Astrocyte (in vitro differentiated cells and primary cell): Measurements from ENCODE around the gene SATB1. TPM values are rescaled to one million over a fixed set of nuclear protein-coding genes. Genes with fewer than 3 reads are reported as not detected.

Experiments
- DNase-seq: peaks from one replicate; pipeline ENCODE4 v3.0.0-alpha.2; 2010; ENCODE audit warnings: low read depth
- FAIRE-seq: peaks from 2 replicates; lab custom pipeline; 2011; peaks lifted over from hg19 to GRCh38; lab: Jason Lieb, UNC
- H2AFZ ChIP-seq: 2 replicates; pipeline ENCODE4 v1.6.0; 2012; ENCODE audit warnings: low read depth, low read length, inconsistent platforms
- H3K27ac ChIP-seq: 2 replicates; pipeline ENCODE4 v1.5.1; 2011; ENCODE audit warnings: low read depth, low read length, inconsistent platforms
- H3K27me3 ChIP-seq: 2 replicates; pipeline ENCODE4 v1.6.0; 2011; ENCODE audit warnings: low read length, inconsistent platforms; ENCODE audit not compliant: insufficient read depth
- H3K36me3 ChIP-seq: 2 replicates; pipeline ENCODE4 v1.5.1; 2011; ENCODE audit warnings: low read length, inconsistent platforms; ENCODE audit not compliant: insufficient read depth
- H3K4me1 ChIP-seq: 2 replicates; pipeline ENCODE4 v1.5.1; 2011; ENCODE audit warnings: low read length, inconsistent platforms; ENCODE audit not compliant: insufficient read depth
- H3K4me2 ChIP-seq: 2 replicates; pipeline ENCODE4 v1.6.0; 2012; ENCODE audit warnings: low read length, inconsistent platforms
- H3K4me3 ChIP-seq: 2 replicates; pipeline ENCODE4 v1.5.1; 2011; ENCODE audit warnings: low read depth, mild to moderate bottlenecking, low read length, inconsistent platforms; ENCODE audit not compliant: insufficient read depth
- H3K79me2 ChIP-seq: 2 replicates; pipeline ENCODE4 v1.6.0; 2012; ENCODE audit warnings: mild to moderate bottlenecking, low read length, inconsistent platforms; ENCODE audit not compliant: insufficient read depth
- H3K9ac ChIP-seq: 2 replicates; pipeline ENCODE4 v1.6.0; 2012; ENCODE audit warnings: mild to moderate bottlenecking, low read length, inconsistent platforms
- H3K9me3 ChIP-seq: 2 replicates; pipeline ENCODE4 v1.5.1; 2012; ENCODE audit warnings: low read depth, mild to moderate bottlenecking, low read length, inconsistent platforms; ENCODE audit not compliant: insufficient read depth
- H4K20me1 ChIP-seq: 2 replicates; pipeline ENCODE4 v1.6.0; 2012; ENCODE audit warnings: low read length, inconsistent platforms; ENCODE audit not compliant: insufficient read depth
- H3K27ac Mint-ChIP-seq: one replicate; pipeline ENCODE4 v1.8.0; 2021; ENCODE audit warnings: mild to moderate bottlenecking, mixed read lengths; ENCODE audit not compliant: unreplicated experiment
- H3K27me3 Mint-ChIP-seq: one replicate; pipeline ENCODE4 v1.8.0; 2021; ENCODE audit warnings: low read depth, mixed read lengths; ENCODE audit not compliant: unreplicated experiment
- H3K36me3 Mint-ChIP-seq: one replicate; pipeline ENCODE4 v1.8.0; 2021; ENCODE audit warnings: low read depth, mixed read lengths; ENCODE audit not compliant: unreplicated experiment
- H3K4me1 Mint-ChIP-seq: one replicate; pipeline ENCODE4 v1.8.0; 2021; ENCODE audit warnings: low read depth, mixed read lengths; ENCODE audit not compliant: unreplicated experiment
- H3K4me3 Mint-ChIP-seq: one replicate; pipeline ENCODE4 v1.8.0; 2021; ENCODE audit warnings: mild to moderate bottlenecking, moderate library complexity, mixed read lengths; ENCODE audit not compliant: unreplicated experiment
- H3K9me3 Mint-ChIP-seq: one replicate; pipeline ENCODE4 v1.8.0; 2021; ENCODE audit warnings: mild to moderate bottlenecking, mixed read lengths; ENCODE audit not compliant: unreplicated experiment
- EZH2 ChIP-seq: IDR thresholded peaks from 2 replicates; pipeline ENCODE4 v1.6.1; 2012; ENCODE audit warnings: mild to moderate bottlenecking, low read length, inconsistent platforms; ENCODE audit not compliant: insufficient read depth
- total RNA-seq: library from RNA; stranded (reverse); gene quantifications from 2 replicates; pipeline ENCODE4 v1.2.1, GENCODE V29; 2021
- TF ChIP-seq, protein P1 (sequence below): IDR thresholded peaks from 2 replicates; pipeline ENCODE4 v1.5.1; 2011; ENCODE audit warnings: low read depth, mild to moderate bottlenecking, inconsistent platforms, low read length, moderate library complexity; ENCODE audit not compliant: insufficient read depth

SATB1 gene
- total RNA-seq, 1 donor from 2014 or later = 18.0 TPM

DNA sequence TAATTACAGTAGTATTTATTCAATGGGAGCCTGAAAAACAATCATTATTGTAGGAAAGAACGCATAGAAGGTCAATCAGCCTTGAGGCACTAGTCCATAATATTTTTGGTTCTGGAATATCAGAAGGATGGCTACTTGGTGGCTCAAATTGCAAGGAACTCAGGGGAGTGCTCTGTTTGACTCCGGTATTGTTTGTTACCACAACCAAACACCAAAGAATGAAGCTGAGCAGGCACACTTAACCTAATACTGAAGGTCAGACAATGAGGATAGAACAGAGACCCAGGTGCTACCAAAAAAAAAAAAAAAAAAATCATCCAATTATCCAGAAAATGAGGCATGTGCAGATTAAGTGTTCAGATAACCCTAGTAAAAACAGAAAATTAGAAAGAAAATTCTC lies 11.1 kb upstream of the SATB1 start:
- no peaks in the 10 kb centered on the region for H3K27me3 Mint-ChIP-seq

GRCh38 chr3:18434711-18435110 lies 9.6 kb upstream of the SATB1 start:
- no peaks in the 10 kb centered on the region for H3K9me3 ChIP-seq
- Mint-ChIP-seq H3K36me3 (no peaks in the 10 kb centered on the region), H3K27ac (no peak overlapping the region), H3K27me3 (no peaks in the 10 kb centered on the region), H3K9me3 (no peaks in the 10 kb centered on the region), H3K4me3 (no peak overlapping the region), H3K4me1 (peaks cover 4% of the 10 kb centered on the region)
- no peaks in the 10 kb centered on the region for H4K20me1 ChIP-seq
- H3K36me3 ChIP-seq = no peaks in the 10 kb centered on the region
- no peak overlapping the region for H3K27ac ChIP-seq
- H3K4me2 ChIP-seq = no peak overlapping the region
- no peak overlapping the region for H3K4me3 ChIP-seq
- no peak overlapping the region for H2AFZ ChIP-seq
- no peak for TF ChIP-seq EZH2
- TF ChIP-seq, protein P1, sequence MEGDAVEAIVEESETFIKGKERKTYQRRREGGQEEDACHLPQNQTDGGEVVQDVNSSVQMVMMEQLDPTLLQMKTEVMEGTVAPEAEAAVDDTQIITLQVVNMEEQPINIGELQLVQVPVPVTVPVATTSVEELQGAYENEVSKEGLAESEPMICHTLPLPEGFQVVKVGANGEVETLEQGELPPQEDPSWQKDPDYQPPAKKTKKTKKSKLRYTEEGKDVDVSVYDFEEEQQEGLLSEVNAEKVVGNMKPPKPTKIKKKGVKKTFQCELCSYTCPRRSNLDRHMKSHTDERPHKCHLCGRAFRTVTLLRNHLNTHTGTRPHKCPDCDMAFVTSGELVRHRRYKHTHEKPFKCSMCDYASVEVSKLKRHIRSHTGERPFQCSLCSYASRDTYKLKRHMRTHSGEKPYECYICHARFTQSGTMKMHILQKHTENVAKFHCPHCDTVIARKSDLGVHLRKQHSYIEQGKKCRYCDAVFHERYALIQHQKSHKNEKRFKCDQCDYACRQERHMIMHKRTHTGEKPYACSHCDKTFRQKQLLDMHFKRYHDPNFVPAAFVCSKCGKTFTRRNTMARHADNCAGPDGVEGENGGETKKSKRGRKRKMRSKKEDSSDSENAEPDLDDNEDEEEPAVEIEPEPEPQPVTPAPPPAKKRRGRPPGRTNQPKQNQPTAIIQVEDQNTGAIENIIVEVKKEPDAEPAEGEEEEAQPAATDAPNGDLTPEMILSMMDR = no peak
- H3K27me3 ChIP-seq = no peaks in the 10 kb centered on the region
- no peak for FAIRE-seq
- H3K9ac ChIP-seq = no peak overlapping the region
- H3K79me2 ChIP-seq = no peaks in the 10 kb centered on the region
- DNase-seq = no peak
- H3K4me1 ChIP-seq = no peaks in the 10 kb centered on the region

More for the DNA sequence above, 11.1 kb upstream of the SATB1 start:
- Histone ChIP-seq H3K9me3 (no peaks in the 10 kb centered on the region), H3K79me2 (no peaks in the 10 kb centered on the region), H3K4me1 (peaks cover 5% of the 10 kb centered on the region), H4K20me1 (no peaks in the 10 kb centered on the region), H3K36me3 (no peaks in the 10 kb centered on the region), H3K4me3 (no peak overlapping the region), H3K9ac (no peak overlapping the region), H3K27ac (no peak overlapping the region), H3K4me2 (no peak overlapping the region), H3K27me3 (no peaks in the 10 kb centered on the region), H2AFZ (no peak overlapping the region)
- H3K4me1 Mint-ChIP-seq = peaks cover 14% of the 10 kb centered on the region
- TF ChIP-seq EZH2 = no peak
- TF ChIP-seq, protein P1 = no peak
- no peak overlapping the region for H3K4me3 Mint-ChIP-seq
- no peaks in the 10 kb centered on the region for H3K36me3 Mint-ChIP-seq
- FAIRE-seq = no peak
- H3K9me3 Mint-ChIP-seq = no peaks in the 10 kb centered on the region
- no peak for DNase-seq
- H3K27ac Mint-ChIP-seq = no peak overlapping the region

- H3K9ac ChIP-seq = no peak overlapping the region
- no peak overlapping the region for H3K27ac Mint-ChIP-seq
Measured at GRCh38 chr3:18432752-18433151, 7.6 kb upstream of the SATB1 start.

More at GRCh38 chr3:18432752-18433151, 7.6 kb upstream of the SATB1 start:
- Mint-ChIP-seq H3K4me1 (no peaks in the 10 kb centered on the region), H3K27me3 (no peaks in the 10 kb centered on the region), H3K4me3 (no peak overlapping the region), H3K9me3 (no peaks in the 10 kb centered on the region), H3K36me3 (no peaks in the 10 kb centered on the region)
- FAIRE-seq (no peak), DNase-seq (no peak)
- no peaks in the 10 kb centered on the region for H4K20me1 ChIP-seq
- no peaks in the 10 kb centered on the region for H3K36me3 ChIP-seq
- no peak overlapping the region for H3K4me2 ChIP-seq
- H3K9me3 ChIP-seq = no peaks in the 10 kb centered on the region
- no peak overlapping the region for H3K27ac ChIP-seq
- no peaks in the 10 kb centered on the region for H3K79me2 ChIP-seq
- H2AFZ ChIP-seq = no peak overlapping the region
- H3K4me1 ChIP-seq = no peaks in the 10 kb centered on the region
- no peaks in the 10 kb centered on the region for H3K27me3 ChIP-seq
- TF ChIP-seq, protein P1 = no peak
- TF ChIP-seq EZH2 = no peak
- H3K4me3 ChIP-seq = no peak overlapping the region
